Heart left ventricle (tissue), 13 donors: ENCODE measurements around the gene RNF40.

Source experiments
- POLR2A ChIP-seq, 2 donors: fragments of 450-650 bp; IDR thresholded peaks; one replicate each; pipeline ENCODE4 v1.6.1; 2017; ENCODE audit warnings: antibody characterized with exemption in 2 of 2, mild to moderate bottlenecking in 2 of 2, moderate library complexity in 2 of 2
- TF ChIP-seq, protein P1 (sequence below), 12 donors: fragments of 200-600 bp; sonication (generic) in 4 of 12; IDR thresholded peaks; one replicate each; pipeline versions ENCODE4 v1.5.0 to v1.8.0; 2018 to 2022; ENCODE audit warnings: antibody characterized with exemption in 12 of 12, mild to moderate bottlenecking in 5 of 12
- donor health status: ischemic (EF 13 %, LVEDD 7.1; RV severe dilation, severe dysfunction).
- donor health status: DM: no; HTN: yes; CAD: no.
- donor health status: DM: no; HTN: no; CAD: no.
- donor health status: ischemic (EF 25% LVEDD 6.9; RV normal size, moderate dysfunction).
- donor health status: ischemic (EF 25% LVEDD 5.7; RV mildly dilated, moderate dysfunction).
- donor health status: ischemic (EF 35%, LVEDD 5.7; RV mildly dilated, moderate dysfunction).
- donor health status: nonischemic (EF 11% LVEDD 7.7; RV severe dilation, severe dysfunction).
- donor health status: DM: yes; HTN: yes; CAD: no.
- donor health status: PGD.
- donor health status: ischemic (EF 29% LVEDD 5.4; RV normal size, mild dysfunction).
- donor health status: nonischemic (EF 23%, LVEDD 6.1; RV moderate dilation, normal function).

DNA sequence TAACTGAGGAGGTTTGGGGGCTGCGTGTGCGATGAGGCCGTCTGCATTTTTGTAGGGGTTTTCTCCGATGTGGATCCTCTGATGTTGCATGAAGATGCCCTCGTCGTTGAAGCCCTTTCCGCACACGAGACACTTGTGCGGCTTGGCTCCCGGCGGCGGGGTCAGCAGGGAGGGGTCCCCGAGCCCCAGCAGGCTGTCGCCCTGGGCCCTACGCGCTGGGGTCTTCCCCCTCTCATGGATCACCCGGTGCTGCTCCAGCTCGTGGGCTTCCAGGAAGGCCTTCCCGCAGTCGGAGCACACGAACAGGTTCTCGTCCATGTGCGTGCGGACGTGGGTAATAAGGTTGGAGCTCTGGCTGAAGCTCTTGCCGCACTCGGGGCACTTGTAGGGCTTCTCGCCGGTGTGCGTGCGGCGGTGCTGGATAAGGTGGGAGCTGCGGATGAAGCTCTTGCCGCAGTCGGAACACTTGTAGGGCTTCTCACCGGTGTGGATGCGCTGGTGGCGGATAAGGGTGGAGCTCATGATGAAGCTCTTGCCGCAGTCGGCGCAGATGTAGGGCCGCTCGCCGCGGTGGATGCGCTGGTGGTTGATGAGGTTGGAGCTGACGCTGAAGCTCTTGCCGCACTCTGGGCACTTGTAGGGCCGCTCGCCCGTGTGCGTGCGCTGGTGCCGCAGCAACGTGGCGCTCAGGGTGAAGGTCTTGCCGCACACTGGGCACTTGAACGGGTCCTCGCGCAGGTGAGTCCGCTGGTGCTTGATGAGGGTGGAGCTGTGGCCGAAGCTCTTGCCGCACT is 20.6 kb downstream of the RNF40 start:
- no peak for TF ChIP-seq POLR2A (IDR thresholded peaks at IDR 0.05)
- TF ChIP-seq, protein P1, sequence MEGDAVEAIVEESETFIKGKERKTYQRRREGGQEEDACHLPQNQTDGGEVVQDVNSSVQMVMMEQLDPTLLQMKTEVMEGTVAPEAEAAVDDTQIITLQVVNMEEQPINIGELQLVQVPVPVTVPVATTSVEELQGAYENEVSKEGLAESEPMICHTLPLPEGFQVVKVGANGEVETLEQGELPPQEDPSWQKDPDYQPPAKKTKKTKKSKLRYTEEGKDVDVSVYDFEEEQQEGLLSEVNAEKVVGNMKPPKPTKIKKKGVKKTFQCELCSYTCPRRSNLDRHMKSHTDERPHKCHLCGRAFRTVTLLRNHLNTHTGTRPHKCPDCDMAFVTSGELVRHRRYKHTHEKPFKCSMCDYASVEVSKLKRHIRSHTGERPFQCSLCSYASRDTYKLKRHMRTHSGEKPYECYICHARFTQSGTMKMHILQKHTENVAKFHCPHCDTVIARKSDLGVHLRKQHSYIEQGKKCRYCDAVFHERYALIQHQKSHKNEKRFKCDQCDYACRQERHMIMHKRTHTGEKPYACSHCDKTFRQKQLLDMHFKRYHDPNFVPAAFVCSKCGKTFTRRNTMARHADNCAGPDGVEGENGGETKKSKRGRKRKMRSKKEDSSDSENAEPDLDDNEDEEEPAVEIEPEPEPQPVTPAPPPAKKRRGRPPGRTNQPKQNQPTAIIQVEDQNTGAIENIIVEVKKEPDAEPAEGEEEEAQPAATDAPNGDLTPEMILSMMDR (IDR thresholded peaks at IDR 0.05) = no peak
